HG03342 (cell line): ENCODE data around the gene TARM1.

Experiments
- ATAC-seq: cut with Tn5 transposase; IDR thresholded peaks from one replicate; pipeline ENCODE4 v1.9.1; 2021; ENCODE audit warnings: mild to moderate bottlenecking, moderate library complexity; ENCODE audit not compliant: unreplicated experiment

TARM1 gene

GRCh38 chr19:54035215-54036178, 45.7 kb downstream of the TARM1 start:
- ATAC-seq = no peak

GRCh38 chr19:54030895-54031586, 50.1 kb downstream of the TARM1 start:
- no peak for ATAC-seq

GRCh38 chr19:54029930-54030490, 51.2 kb downstream of the TARM1 start:
- ATAC-seq = no peak

GRCh38 chr19:54029301-54029700, 51.9 kb downstream of the TARM1 start:
- no peak for ATAC-seq

GRCh38 chr19:54026656-54027055, 54.5 kb downstream of the TARM1 start:
- no peak for ATAC-seq

GRCh38 chr19:54024660-54025059, 56.5 kb downstream of the TARM1 start:
- ATAC-seq = no peak

- no peak for ATAC-seq
Measured at GRCh38 chr19:54023191-54023590, 58.0 kb downstream of the TARM1 start.

- no peak for ATAC-seq
Measured at GRCh38 chr19:54021932-54022331, 59.2 kb downstream of the TARM1 start.

GRCh38 chr19:54021363-54021762, 59.8 kb downstream of the TARM1 start:
- no peak for ATAC-seq
